K562 (cell line): Measurements from ENCODE around the gene LTBP4. TPM values are rescaled to one million over a fixed set of nuclear protein-coding genes. Genes with fewer than 3 reads are reported as not detected.

Source experiments
- CBX3 ChIP-seq, 2 experiments: IDR thresholded peaks; 1 replicate in 1 of 2; 2 replicates in 1 of 2; pipeline ENCODE4 v1.6.1; 2012; ENCODE audit warnings: inconsistent platforms in 2 of 2, low read length in 2 of 2, borderline replicate concordance in 1 of 2, control low read depth in 1 of 2
- CGGBP1 ChIP-seq: fragments of 250-450 bp; sonication (Bioruptor Pico); IDR thresholded peaks from 2 replicates; pipeline ENCODE4 v1.9.0; 2021; ENCODE audit warnings: mild to moderate bottlenecking
- CREB1 ChIP-seq, 2 experiments: sonication (generic) in 1 of 2; formaldehyde crosslinking in 1 of 2; IDR thresholded peaks; 2 replicates each; pipeline versions ENCODE4 v1.6.1 to v1.8.0; 2012 to 2022; ENCODE audit warnings: inconsistent platforms in 1 of 2, mild to moderate bottlenecking in 1 of 2, missing genetic modification reagents in 1 of 2, moderate library complexity in 1 of 2
- ETS2 ChIP-seq: IDR thresholded peaks from 2 replicates; pipeline ENCODE4 v1.6.1; 2016; ENCODE audit warnings: borderline replicate concordance, missing genetic modification characterization, mild to moderate bottlenecking, moderate library complexity, missing compliant biosample characterization; ENCODE audit not compliant: poor library complexity, severe bottlenecking
- GABPB2 ChIP-seq: fragments of 250-450 bp; sonication (Bioruptor Pico); conservative IDR thresholded peaks from 2 replicates; pipeline ENCODE4 v1.5.1; 2021; ENCODE audit warnings: mild to moderate bottlenecking
- HDAC8 ChIP-seq: fragments of 450-650 bp; IDR thresholded peaks from 2 replicates; pipeline ENCODE4 v1.6.1; 2016; ENCODE audit warnings: mild to moderate bottlenecking, missing genetic modification characterization, moderate library complexity, missing compliant biosample characterization
- KAT7 ChIP-seq: sonication (generic); formaldehyde crosslinking; IDR thresholded peaks from 2 replicates; pipeline ENCODE4 v1.8.0; 2022; ENCODE audit warnings: missing genetic modification reagents, mild to moderate bottlenecking, borderline replicate concordance
- MITF ChIP-seq: IDR thresholded peaks from 2 replicates; pipeline ENCODE4 v1.6.1; 2014; ENCODE audit warnings: antibody characterized with exemption
- MLX ChIP-seq, 2 experiments: fragments of 450-650 bp in 1 of 2; sonication (generic) in 1 of 2; formaldehyde crosslinking; conservative IDR thresholded peaks; 2 replicates each; pipeline versions ENCODE4 v1.4.0 to v1.8.1; 2020 to 2022; ENCODE audit warnings: mild to moderate bottlenecking in 1 of 2, missing genetic modification reagents in 1 of 2
- NBN ChIP-seq: fragments of 450-650 bp; IDR thresholded peaks from 2 replicates; pipeline ENCODE4 v1.6.1; 2016; ENCODE audit warnings: low read depth, mild to moderate bottlenecking
- RFX7 ChIP-seq: fragments of 250-450 bp; sonication (Bioruptor Pico); IDR thresholded peaks from 2 replicates; pipeline ENCODE4 v1.5.1; 2021; ENCODE audit warnings: mild to moderate bottlenecking
- STAT5A ChIP-seq: IDR thresholded peaks from 2 replicates; pipeline ENCODE4 v1.6.1; 2012; ENCODE audit warnings: low read length, inconsistent platforms, borderline replicate concordance
- TARDBP ChIP-seq: fragments of 450-650 bp; IDR thresholded peaks from 2 replicates; pipeline ENCODE4 v1.6.1; 2016
- TBL1XR1 ChIP-seq, 2 experiments: IDR thresholded peaks; 2 replicates each; pipeline ENCODE4 v1.6.1; 2012; ENCODE audit warnings: improper control_type of control experiment in 2 of 2, low read length in 2 of 2, mild to moderate bottlenecking in 1 of 2
- TCF15 ChIP-seq: fragments of 250-450 bp; sonication (Bioruptor Pico); IDR thresholded peaks from 2 replicates; pipeline ENCODE4 v1.8.0; 2022; ENCODE audit warnings: moderate library complexity, mild to moderate bottlenecking, inconsistent platforms
- WHSC1 ChIP-seq: IDR thresholded peaks from one replicate; pipeline ENCODE4 v1.6.1; 2012; ENCODE audit warnings: low read length, control low read depth, inconsistent platforms
- ZFPM2 ChIP-seq: fragments of 250-450 bp; sonication (Bioruptor Pico); IDR thresholded peaks from 2 replicates; pipeline ENCODE4 v1.5.1; 2022; ENCODE audit warnings: mild to moderate bottlenecking
- ZNF830 ChIP-seq: fragments of 250-450 bp; sonication (Bioruptor Pico); IDR thresholded peaks from 2 replicates; pipeline ENCODE4 v1.5.0; 2021; ENCODE audit warnings: mild to moderate bottlenecking
- polyA plus RNA-seq, 8 experiments: library from polyadenylated mRNA; depleted of rRNA in 4 of 8; stranded (reverse) in 5 of 8; unstranded in 3 of 8; fragments of >200 nt; fragmentation: Nextera tagmentation in 2 of 8; fragmentation: Illumina TruSeq in 1 of 8; extraction: Ambion mirVana in 2 of 8; extraction: Trizol in 1 of 8; gene quantifications; 2 replicates each; pipeline versions ENCODE4 v1.2.1 to v1.2.3, GENCODE V29; 2011 to 2014; ENCODE audit warnings: inconsistent platforms in 1 of 8, missing spikeins in 1 of 8
- total RNA-seq, 7 experiments: library from RNA; depleted of rRNA in 6 of 7; stranded (reverse); fragments of >200 nt in 6 of 7; fragmentation: Illumina TruSeq in 2 of 7; extraction: Trizol in 2 of 7; gene quantifications; 2 replicates each; pipeline versions ENCODE4 v1.2.1 to v1.2.3, GENCODE V29; 2011 to 2021; ENCODE audit warnings: low replicate concordance in 1 of 7
- TF ChIP-seq, protein P1 (sequence below): sonication (generic); formaldehyde crosslinking; IDR thresholded peaks from 2 replicates; pipeline ENCODE4 v1.8.0; 2023; ENCODE audit warnings: mild to moderate bottlenecking, missing genetic modification reagents
- TF ChIP-seq, protein P2 (sequence below): conservative IDR thresholded peaks from 2 replicates; pipeline ENCODE4 v1.6.1; 2011; ENCODE audit warnings: low read depth, mild to moderate bottlenecking, low read length; ENCODE audit not compliant: control insufficient read depth

Gene LTBP4
- total and polyA plus RNA-seq, 9 of the 15 experiments (the other 6 are each of a cell fraction or from before 2014, with no cell fraction given), result 0.35 to 160 (median 31.6) TPM

- TF ChIP-seq, protein P1, sequence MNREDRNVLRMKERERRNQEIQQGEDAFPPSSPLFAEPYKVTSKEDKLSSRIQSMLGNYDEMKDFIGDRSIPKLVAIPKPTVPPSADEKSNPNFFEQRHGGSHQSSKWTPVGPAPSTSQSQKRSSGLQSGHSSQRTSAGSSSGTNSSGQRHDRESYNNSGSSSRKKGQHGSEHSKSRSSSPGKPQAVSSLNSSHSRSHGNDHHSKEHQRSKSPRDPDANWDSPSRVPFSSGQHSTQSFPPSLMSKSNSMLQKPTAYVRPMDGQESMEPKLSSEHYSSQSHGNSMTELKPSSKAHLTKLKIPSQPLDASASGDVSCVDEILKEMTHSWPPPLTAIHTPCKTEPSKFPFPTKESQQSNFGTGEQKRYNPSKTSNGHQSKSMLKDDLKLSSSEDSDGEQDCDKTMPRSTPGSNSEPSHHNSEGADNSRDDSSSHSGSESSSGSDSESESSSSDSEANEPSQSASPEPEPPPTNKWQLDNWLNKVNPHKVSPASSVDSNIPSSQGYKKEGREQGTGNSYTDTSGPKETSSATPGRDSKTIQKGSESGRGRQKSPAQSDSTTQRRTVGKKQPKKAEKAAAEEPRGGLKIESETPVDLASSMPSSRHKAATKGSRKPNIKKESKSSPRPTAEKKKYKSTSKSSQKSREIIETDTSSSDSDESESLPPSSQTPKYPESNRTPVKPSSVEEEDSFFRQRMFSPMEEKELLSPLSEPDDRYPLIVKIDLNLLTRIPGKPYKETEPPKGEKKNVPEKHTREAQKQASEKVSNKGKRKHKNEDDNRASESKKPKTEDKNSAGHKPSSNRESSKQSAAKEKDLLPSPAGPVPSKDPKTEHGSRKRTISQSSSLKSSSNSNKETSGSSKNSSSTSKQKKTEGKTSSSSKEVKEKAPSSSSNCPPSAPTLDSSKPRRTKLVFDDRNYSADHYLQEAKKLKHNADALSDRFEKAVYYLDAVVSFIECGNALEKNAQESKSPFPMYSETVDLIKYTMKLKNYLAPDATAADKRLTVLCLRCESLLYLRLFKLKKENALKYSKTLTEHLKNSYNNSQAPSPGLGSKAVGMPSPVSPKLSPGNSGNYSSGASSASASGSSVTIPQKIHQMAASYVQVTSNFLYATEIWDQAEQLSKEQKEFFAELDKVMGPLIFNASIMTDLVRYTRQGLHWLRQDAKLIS (CRISPR knock-in tag), result no peak
- TF ChIP-seq RFX7, result no peak
- no peak for TF ChIP-seq CREB1 (IDR thresholded peaks at IDR 0.05)
- no peak for TF ChIP-seq CREB1 (CRISPR knock-in tag; IDR thresholded peaks at IDR 0.05)
- TF ChIP-seq WHSC1, result no peak
- TF ChIP-seq TCF15 (CRISPR knock-in tag), result no peak
- TF ChIP-seq MLX (CRISPR knock-in tag; conservative IDR thresholded peaks at IDR 0.05), result no peak
- no peak for TF ChIP-seq GABPB2 (CRISPR knock-in tag)
- TF ChIP-seq CGGBP1, result no peak
- no peak for TF ChIP-seq NBN
- TF ChIP-seq, protein P2, sequence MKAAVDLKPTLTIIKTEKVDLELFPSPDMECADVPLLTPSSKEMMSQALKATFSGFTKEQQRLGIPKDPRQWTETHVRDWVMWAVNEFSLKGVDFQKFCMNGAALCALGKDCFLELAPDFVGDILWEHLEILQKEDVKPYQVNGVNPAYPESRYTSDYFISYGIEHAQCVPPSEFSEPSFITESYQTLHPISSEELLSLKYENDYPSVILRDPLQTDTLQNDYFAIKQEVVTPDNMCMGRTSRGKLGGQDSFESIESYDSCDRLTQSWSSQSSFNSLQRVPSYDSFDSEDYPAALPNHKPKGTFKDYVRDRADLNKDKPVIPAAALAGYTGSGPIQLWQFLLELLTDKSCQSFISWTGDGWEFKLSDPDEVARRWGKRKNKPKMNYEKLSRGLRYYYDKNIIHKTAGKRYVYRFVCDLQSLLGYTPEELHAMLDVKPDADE, result no peak
- no peak for TF ChIP-seq STAT5A
- TF ChIP-seq ZFPM2 (CRISPR knock-in tag), result no peak
- TF ChIP-seq ETS2 (tag), result no peak
- TF ChIP-seq KAT7 (CRISPR knock-in tag), result no peak
- no peak for TF ChIP-seq CBX3 (IDR thresholded peaks at IDR 0.05; ENCODE audit: borderline replicate concordance in 1 of 2, low read length in 2 of 2)
- TF ChIP-seq TARDBP, result no peak; the same call in 1 of the 2 replicates
- no peak for TF ChIP-seq TBL1XR1 (IDR thresholded peaks at IDR 0.05; ENCODE audit: low read length in 2 of 2)
- no peak for TF ChIP-seq MITF
- TF ChIP-seq HDAC8 (tag), result no peak
- TF ChIP-seq ZNF830 (CRISPR knock-in tag), result no peak
Observed at GRCh38 chr19:40601134-40601974, at the start of gene LTBP4 (continued).
